ENCODE measurements around the gene S100A6. TPM values are rescaled to one million over a fixed set of nuclear protein-coding genes. Genes with fewer than 3 reads are reported as not detected.
A peak's percentile ranks its signal among the peaks of the same experiment; 100 is the strongest.

Gene S100A6
- total RNA-seq, 1 donor = 1,187 TPM

DNA sequence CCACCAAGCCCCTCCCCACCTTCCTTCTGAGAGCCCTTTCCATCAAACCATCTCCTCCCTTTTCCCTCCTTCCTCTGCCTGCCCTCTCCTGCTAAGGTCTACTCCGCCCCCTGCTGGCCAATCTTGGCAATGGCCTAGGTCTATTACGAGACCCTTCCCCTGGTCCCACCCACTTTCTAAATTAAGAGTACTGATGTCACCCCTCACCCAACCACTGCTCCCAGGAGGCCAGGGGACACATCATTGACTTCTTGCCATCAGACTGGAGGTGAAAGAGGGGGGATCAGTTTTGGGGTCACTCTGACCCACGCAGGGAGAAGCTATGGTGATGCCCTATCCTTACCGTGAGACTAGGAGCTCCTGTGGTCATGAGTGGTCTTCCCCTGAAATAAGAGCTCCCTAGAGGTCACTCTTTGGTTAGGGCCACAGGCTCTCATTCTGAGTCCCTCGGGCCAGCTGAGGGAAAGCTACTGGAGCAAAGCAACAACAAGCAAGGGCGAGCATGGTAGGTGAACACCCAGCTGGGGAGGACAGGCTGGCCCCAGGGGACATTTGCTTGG, 40.7 kb downstream of the S100A6 start:
- peaks cover 1% of the 10 kb centered on the region for H4K20me1 ChIP-seq (ENCODE audit: insufficient read depth, low read length)
- no peaks in the 10 kb centered on the region for H3K36me3 ChIP-seq (ENCODE audit: insufficient read depth, low read length)
- no peaks in the 10 kb centered on the region for H3K9me3 ChIP-seq (ENCODE audit: low read depth, low read length)
- no peak overlapping the region for H2AFZ ChIP-seq (ENCODE audit: low read length)
- H3K4me1 ChIP-seq (ENCODE audit: insufficient read depth, low read length) = peaks cover 14% of the 10 kb centered on the region
- no peaks in the 10 kb centered on the region for H3K79me2 ChIP-seq (ENCODE audit: insufficient read depth, low read length)
- no peak overlapping the region for H3K27ac ChIP-seq (ENCODE audit: low read depth, low read length)
- DNase-seq (ENCODE audit: insufficient read length, low spot score, missing footprints) = no peak
- H3K27me3 ChIP-seq (ENCODE audit: insufficient read depth, low read length) = peaks cover 8% of the 10 kb centered on the region
- no peak overlapping the region for H3K4me2 ChIP-seq (ENCODE audit: insufficient read depth, low read length)
- TF ChIP-seq, protein P1, sequence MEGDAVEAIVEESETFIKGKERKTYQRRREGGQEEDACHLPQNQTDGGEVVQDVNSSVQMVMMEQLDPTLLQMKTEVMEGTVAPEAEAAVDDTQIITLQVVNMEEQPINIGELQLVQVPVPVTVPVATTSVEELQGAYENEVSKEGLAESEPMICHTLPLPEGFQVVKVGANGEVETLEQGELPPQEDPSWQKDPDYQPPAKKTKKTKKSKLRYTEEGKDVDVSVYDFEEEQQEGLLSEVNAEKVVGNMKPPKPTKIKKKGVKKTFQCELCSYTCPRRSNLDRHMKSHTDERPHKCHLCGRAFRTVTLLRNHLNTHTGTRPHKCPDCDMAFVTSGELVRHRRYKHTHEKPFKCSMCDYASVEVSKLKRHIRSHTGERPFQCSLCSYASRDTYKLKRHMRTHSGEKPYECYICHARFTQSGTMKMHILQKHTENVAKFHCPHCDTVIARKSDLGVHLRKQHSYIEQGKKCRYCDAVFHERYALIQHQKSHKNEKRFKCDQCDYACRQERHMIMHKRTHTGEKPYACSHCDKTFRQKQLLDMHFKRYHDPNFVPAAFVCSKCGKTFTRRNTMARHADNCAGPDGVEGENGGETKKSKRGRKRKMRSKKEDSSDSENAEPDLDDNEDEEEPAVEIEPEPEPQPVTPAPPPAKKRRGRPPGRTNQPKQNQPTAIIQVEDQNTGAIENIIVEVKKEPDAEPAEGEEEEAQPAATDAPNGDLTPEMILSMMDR (IDR thresholded peaks at IDR 0.05; ENCODE audit: extremely low read depth, low read depth, low read length) = peak; percentile 98
- H3K4me3 ChIP-seq (ENCODE audit: insufficient read depth, low read length) = no peak overlapping the region

DNA sequence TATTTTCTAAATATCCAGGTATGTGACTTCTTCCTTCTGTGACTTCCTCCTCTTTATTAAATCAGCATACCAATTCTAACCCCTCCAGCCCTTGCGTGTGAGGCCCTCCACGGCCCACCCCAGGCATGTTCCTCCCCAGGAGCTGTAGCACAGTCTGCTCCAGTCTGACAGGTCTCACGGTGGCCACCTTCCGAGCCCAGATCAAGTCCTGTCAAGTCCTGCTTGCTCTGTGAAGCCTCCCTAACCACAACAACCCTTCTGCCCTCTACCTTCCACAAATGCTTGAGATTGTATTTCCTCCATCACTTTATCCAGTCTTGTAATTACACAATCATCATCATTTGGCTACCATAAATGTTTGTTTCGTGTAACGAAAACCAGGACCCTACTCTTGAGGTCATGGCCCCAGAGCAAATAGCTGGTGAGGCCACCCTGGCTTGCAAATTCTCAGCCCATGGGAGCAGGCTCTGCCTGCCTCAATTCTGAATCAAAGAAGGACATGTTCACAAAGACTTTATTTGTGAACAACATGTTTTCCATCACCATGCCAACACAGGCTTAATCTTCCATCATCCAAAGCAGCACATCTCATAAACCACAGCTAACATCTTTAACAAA, 42.3 kb downstream of the S100A6 start:
- Histone ChIP-seq H4K20me1 (ENCODE audit: insufficient read depth, low read length) (peaks cover 3% of the 10 kb centered on the region), H3K9me3 (ENCODE audit: low read depth, low read length) (no peaks in the 10 kb centered on the region), H3K4me3 (ENCODE audit: insufficient read depth, low read length) (no peak overlapping the region), H3K4me1 (ENCODE audit: insufficient read depth, low read length) (peaks cover 22% of the 10 kb centered on the region), H3K79me2 (ENCODE audit: insufficient read depth, low read length) (no peaks in the 10 kb centered on the region), H2AFZ (ENCODE audit: low read length) (no peak overlapping the region), H3K36me3 (ENCODE audit: insufficient read depth, low read length) (no peaks in the 10 kb centered on the region), H3K27ac (ENCODE audit: low read depth, low read length) (no peak overlapping the region), H3K4me2 (ENCODE audit: insufficient read depth, low read length) (no peak overlapping the region), H3K27me3 (ENCODE audit: insufficient read depth, low read length) (peaks cover 5% of the 10 kb centered on the region)
- TF ChIP-seq, protein P1 (IDR thresholded peaks at IDR 0.05; ENCODE audit: extremely low read depth, low read depth, low read length) = no peak
- DNase-seq (ENCODE audit: insufficient read length, low spot score, missing footprints) = no peak

DNA sequence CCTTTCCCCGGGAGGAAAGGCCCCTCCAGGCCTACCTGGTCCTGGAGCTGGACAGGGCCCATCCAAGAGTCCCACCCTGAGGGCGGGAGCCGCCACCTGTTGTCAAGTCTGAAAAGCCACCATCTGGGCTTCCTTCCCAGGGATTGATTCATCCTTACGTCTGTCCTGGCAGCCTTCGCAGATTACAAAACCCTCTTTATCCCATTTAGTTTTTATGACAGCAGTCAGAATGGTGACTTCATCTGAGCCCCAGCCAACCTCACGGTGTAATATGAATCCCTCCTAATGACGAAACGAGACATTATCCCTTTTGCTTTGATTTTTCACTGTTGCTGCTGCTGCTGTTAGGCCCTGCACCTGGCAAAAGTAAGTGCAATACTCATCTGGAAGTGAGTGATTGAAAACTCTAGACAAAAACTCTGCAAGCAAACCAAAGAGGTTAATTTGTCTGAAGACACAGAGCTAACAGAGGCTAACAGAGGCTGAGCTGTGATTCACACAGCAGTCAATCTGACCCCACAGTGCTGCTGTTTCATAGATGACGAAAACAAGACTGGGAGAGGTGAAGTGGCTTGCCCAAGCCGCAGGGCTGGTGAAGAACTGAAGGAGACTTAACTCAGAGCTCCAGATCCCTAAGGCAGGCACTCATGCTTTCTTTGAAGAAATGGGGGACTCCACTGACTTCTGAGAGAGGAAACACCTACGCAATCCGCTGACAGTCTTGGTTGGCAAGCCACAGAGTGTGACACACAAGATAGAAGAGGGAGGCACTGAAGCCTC, 45.3 kb downstream of the S100A6 start:
- H4K20me1 ChIP-seq (ENCODE audit: insufficient read depth, low read length) = peaks cover 3% of the 10 kb centered on the region
- H3K27me3 ChIP-seq (ENCODE audit: insufficient read depth, low read length) = peaks cover 5% of the 10 kb centered on the region
- DNase-seq (ENCODE audit: insufficient read length, low spot score, missing footprints) = peak; percentile 94
- H3K4me3 ChIP-seq (ENCODE audit: insufficient read depth, low read length) = peak overlapping the region; percentile 43
- H3K4me2 ChIP-seq (ENCODE audit: insufficient read depth, low read length) = peak overlapping the region; percentile 75
- no peaks in the 10 kb centered on the region for H3K79me2 ChIP-seq (ENCODE audit: insufficient read depth, low read length)
- TF ChIP-seq, protein P1 (IDR thresholded peaks at IDR 0.05; ENCODE audit: extremely low read depth, low read depth, low read length) = no peak
- H3K9me3 ChIP-seq (ENCODE audit: low read depth, low read length) = no peaks in the 10 kb centered on the region
- H3K27ac ChIP-seq (ENCODE audit: low read depth, low read length) = peak overlapping the region; percentile 95
- H3K4me1 ChIP-seq (ENCODE audit: insufficient read depth, low read length) = peaks cover 22% of the 10 kb centered on the region
- no peaks in the 10 kb centered on the region for H3K36me3 ChIP-seq (ENCODE audit: insufficient read depth, low read length)
- H2AFZ ChIP-seq (ENCODE audit: low read length) = peak overlapping the region; percentile 81

DNA sequence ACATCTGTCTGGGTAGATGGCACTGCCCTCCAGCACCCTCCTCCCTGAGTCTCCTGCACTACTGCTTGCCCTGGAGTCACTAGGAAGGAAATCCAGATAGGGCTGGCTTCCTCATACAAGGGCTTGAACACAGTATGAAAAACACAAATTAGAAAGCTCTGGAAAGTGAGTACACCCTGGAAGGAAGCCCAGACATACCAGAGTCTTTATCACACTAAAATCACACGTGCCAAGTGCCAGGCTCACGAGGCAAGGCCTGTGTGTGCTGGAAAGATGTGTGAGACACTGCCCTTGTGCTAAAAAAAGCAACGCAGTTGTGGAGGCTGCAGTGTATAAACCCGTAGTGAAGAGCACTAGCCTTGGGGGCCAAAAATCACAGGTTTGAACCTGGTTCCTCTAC, 47.1 kb downstream of the S100A6 start:
- Histone ChIP-seq H3K4me3 (ENCODE audit: insufficient read depth, low read length) (no peak overlapping the region), H2AFZ (ENCODE audit: low read length) (no peak overlapping the region), H3K4me2 (ENCODE audit: insufficient read depth, low read length) (peak overlapping the region; percentile 21), H3K27ac (ENCODE audit: low read depth, low read length) (no peak overlapping the region), H3K36me3 (ENCODE audit: insufficient read depth, low read length) (no peaks in the 10 kb centered on the region), H4K20me1 (ENCODE audit: insufficient read depth, low read length) (peaks cover 3% of the 10 kb centered on the region), H3K9me3 (ENCODE audit: low read depth, low read length) (no peaks in the 10 kb centered on the region), H3K79me2 (ENCODE audit: insufficient read depth, low read length) (no peaks in the 10 kb centered on the region), H3K27me3 (ENCODE audit: insufficient read depth, low read length) (peaks cover 19% of the 10 kb centered on the region), H3K4me1 (ENCODE audit: insufficient read depth, low read length) (peaks cover 22% of the 10 kb centered on the region)
- TF ChIP-seq, protein P1 (IDR thresholded peaks at IDR 0.05; ENCODE audit: extremely low read depth, low read depth, low read length) = no peak
- DNase-seq (ENCODE audit: insufficient read length, low spot score, missing footprints) = peak; percentile 83
